Right lung (tissue), 5 donors: ENCODE measurements around the gene MYOZ3. TPM values are rescaled to one million over a fixed set of nuclear protein-coding genes. Genes with fewer than 3 reads are reported as not detected.

ENCODE experiments used
- DNase-seq, 2 donors: peaks; one replicate each; pipeline ENCODE4 v3.0.0-alpha.2; 2013
- polyA plus RNA-seq, 5 donors: library from polyadenylated mRNA; unstranded; fragments of 120-200 nt; gene quantifications; one replicate each; pipeline versions ENCODE4 v1.2.1 to v1.2.3, GENCODE V29; 2013; ENCODE audit warnings: inconsistent platforms in 1 of 5, low replicate concordance in 1 of 5; ENCODE audit not compliant: insufficient read length in 5 of 5, insufficient read depth in 1 of 5

The MYOZ3 gene
- polyA plus RNA-seq, 5 donors, result 9.7 to 13.3 (median 11.2) TPM

DNA sequence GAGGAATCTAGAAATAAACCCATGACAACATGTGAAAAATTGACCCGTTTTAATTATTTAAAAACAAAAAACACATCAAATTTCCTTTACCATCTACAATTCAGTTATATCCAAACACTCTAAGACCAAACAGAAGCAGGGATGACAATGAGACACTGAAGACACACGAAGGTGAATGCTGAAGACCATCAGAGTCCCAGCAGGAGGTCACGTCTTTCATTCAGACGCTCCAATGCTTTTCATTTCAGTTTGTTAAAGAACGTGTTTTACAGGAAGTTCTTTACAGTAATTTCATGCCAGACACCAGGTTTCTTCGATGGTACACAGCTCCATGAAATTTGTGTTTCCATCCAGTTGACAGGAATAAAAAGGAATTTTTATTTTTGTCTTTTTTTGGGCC, 29.7 kb downstream of the MYOZ3 start:
- DNase-seq, result no peak

- DNase-seq, result no peak
Observed at GRCh38 chr5:150692276-150692675, 31.2 kb downstream of the MYOZ3 start.

DNA sequence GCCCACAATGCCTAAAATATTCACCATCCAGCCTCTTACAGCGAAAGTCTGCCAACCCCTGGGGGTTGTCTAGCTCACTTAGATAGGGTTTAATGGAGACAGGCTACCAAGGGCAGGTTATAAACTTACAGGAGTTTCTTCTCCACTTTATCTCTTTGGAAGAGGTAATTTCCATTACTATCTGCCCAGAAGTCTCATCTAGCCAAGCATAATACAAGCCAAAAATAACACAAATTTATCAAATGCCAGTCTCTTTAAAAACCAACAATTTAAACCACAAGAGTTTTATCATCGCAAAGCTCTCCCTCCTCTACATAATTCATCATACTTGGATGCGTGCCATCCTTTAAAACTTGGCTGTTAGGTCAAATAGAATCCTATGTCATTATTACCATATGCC, 33.6 kb downstream of the MYOZ3 start:
- no peak for DNase-seq

DNA sequence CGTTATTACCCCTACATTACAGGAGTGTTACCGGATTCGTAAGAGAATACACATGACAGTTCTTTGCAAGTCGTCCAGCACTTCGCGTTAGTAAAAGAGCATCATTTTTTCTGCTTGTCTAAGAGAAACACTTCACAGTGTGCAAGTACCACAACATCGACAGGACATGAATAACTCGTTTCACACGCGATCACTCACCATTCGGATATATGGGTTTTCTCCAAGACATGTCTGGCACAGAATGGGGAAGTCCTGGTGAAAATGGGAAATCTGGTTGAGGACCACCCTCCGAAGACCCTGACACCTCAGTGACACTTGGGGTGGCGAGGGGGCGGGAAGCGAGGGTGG, 39.2 kb downstream of the MYOZ3 start:
- DNase-seq, result peak in 1 of 2 donors; percentile 8

GRCh38 chr5:150700594-150701377, 39.7 kb downstream of the MYOZ3 start, which contains the start of gene RBM22:
TSS of gene RBM22 (minus strand) at chr5:150701062. CDS start at chr5:150700985, 77 bp downstream.
- DNase-seq, result peak; percentile 92 to 94

GRCh38 chr5:150703762-150704161, 42.7 kb downstream of the MYOZ3 start:
- no peak for DNase-seq

DNA sequence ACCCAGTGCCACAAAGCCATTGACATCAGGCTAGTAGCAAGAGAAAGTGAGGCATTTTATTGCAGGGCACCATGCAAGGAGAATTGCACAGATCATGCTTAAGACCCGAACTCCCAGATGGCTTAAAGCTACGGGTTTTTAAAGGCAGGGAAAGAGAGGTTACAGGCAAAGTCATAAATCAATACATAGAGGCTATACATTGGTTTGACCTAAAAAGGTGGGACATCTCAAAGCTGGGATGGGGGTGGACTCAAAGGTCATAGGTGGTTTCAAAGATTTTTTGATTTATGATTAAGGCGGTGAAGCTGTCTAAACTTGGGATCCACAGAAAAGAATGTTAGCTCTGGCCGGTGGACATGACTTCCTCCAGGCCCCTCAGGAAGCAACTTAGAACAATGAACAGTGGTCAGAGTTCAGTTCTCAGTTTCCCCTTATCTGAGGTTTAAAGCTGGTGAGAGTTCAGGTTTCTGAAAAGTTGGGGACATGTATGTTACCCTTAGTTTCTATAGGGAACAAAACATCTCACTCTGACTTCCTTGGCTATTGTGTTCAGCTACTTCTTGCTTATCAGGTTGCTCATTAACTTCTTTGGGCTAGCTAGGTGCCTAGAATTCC, 45.8 kb downstream of the MYOZ3 start:
- no peak for DNase-seq

DNA sequence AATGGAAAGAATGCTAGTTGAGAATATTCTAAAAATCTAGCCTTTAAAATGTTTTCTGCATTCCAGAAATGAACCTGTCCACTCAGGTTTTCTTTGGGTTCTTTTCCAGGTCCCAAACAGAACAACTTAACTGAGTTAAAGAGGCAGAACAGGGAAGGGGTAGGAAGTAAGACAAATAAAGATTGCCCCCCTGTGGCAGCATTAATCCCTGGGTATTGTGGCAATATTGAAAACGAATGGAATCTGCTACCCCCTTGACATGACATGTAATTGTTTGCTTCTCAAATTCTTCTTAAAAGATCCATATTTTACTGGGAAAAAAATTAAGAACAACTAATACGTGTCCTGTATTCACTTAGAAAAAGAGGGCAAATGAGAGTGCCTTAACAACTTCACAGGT, 49.1 kb downstream of the MYOZ3 start:
- no peak for DNase-seq

- DNase-seq, result no peak
Observed at GRCh38 chr5:150723845-150724244, 62.8 kb downstream of the MYOZ3 start.

Other genes with a start within 250 kb of the MYOZ3 start
- 100 to 1,000 TPM; 121 to 212 (median 176) TPM for gene CD74, start 248.3 kb upstream of the MYOZ3 start, polyA plus RNA-seq
- gene RPS14, start 211.5 kb upstream of the MYOZ3 start, polyA plus RNA-seq, result 1,000 to 10,000 TPM; 2,380 to 2,884 (median 2,485) TPM
- gene NDST1, start 153.1 kb upstream of the MYOZ3 start, polyA plus RNA-seq, result 10 to 100 TPM; 45.0 to 71.2 (median 65.9) TPM
- 10 to 100 TPM; 18.1 to 33.9 (median 21.7) TPM for gene SYNPO, start 20.6 kb upstream of the MYOZ3 start, polyA plus RNA-seq
- 10 to 100 TPM; 68.0 to 84.3 (median 75.9) TPM for gene RBM22, start 39.8 kb downstream of the MYOZ3 start, polyA plus RNA-seq
- gene DCTN4, start 97.8 kb downstream of the MYOZ3 start, polyA plus RNA-seq, result 10 to 100 TPM; 53.1 to 73.5 (median 69.4) TPM
- gene SMIM3, start 117.5 kb downstream of the MYOZ3 start, polyA plus RNA-seq, result 10 to 100 TPM; 13.8 to 19.8 (median 16.9) TPM
- 1 to 10 TPM in 3 of 5 donors, under 1 TPM in 2; 0.33 to 1.2 (median 1.0) TPM for gene IRGM, start 185.3 kb downstream of the MYOZ3 start, polyA plus RNA-seq
- gene ZNF300, start 243.7 kb downstream of the MYOZ3 start, polyA plus RNA-seq, result 10 to 100 TPM; 21.0 to 47.3 (median 33.3) TPM